GM19463 (cell line): ENCODE measurements around the gene CCNQ.

Experiments used
- ATAC-seq: cut with Tn5 transposase; IDR thresholded peaks from one replicate; pipeline ENCODE4 v1.9.1; 2021; ENCODE audit warnings: mild to moderate bottlenecking, moderate library complexity; ENCODE audit not compliant: unreplicated experiment

CCNQ gene

GRCh38 chrX:153578200-153578835 is 20.6 kb downstream of the CCNQ start:
- no peak for ATAC-seq

- ATAC-seq: no peak
These were observed 22.0 kb downstream of the CCNQ start for GRCh38 chrX:153576961-153577360.

- ATAC-seq: no peak
These were observed 22.6 kb downstream of the CCNQ start for GRCh38 chrX:153576239-153576870.

GRCh38 chrX:153573984-153574383 is 25.0 kb downstream of the CCNQ start:
- ATAC-seq: peak; percentile 56

- no peak for ATAC-seq
These were observed 26.3 kb downstream of the CCNQ start for GRCh38 chrX:153572601-153573000.

- no peak for ATAC-seq
These were observed 27.4 kb downstream of the CCNQ start for GRCh38 chrX:153571534-153571908.

GRCh38 chrX:153569475-153569874 is 29.5 kb downstream of the CCNQ start:
- no peak for ATAC-seq

GRCh38 chrX:153568451-153569011 is 30.4 kb downstream of the CCNQ start:
- ATAC-seq: no peak

- ATAC-seq: no peak
These were observed 32.9 kb downstream of the CCNQ start for GRCh38 chrX:153565996-153566580.

GRCh38 chrX:153564047-153564606 is 34.8 kb downstream of the CCNQ start:
- ATAC-seq: no peak

GRCh38 chrX:153562546-153562945 is 36.4 kb downstream of the CCNQ start:
- ATAC-seq: no peak

GRCh38 chrX:153561337-153561736 is 37.6 kb downstream of the CCNQ start:
- no peak for ATAC-seq

- no peak for ATAC-seq
These were observed 38.5 kb downstream of the CCNQ start for GRCh38 chrX:153560466-153560865.

- no peak for ATAC-seq
These were observed 38.9 kb downstream of the CCNQ start for GRCh38 chrX:153560000-153560399.

GRCh38 chrX:153557618-153558355 is 41.2 kb downstream of the CCNQ start:
- ATAC-seq: no peak

- no peak for ATAC-seq
These were observed 42.2 kb downstream of the CCNQ start for GRCh38 chrX:153556767-153557166.

GRCh38 chrX:153554519-153555167 is 44.3 kb downstream of the CCNQ start:
- ATAC-seq: peak; percentile 48

GRCh38 chrX:153551135-153551534 is 47.8 kb downstream of the CCNQ start:
- ATAC-seq: no peak

GRCh38 chrX:153549807-153550206 is 49.1 kb downstream of the CCNQ start:
- no peak for ATAC-seq

- ATAC-seq: no peak
These were observed 49.7 kb downstream of the CCNQ start for GRCh38 chrX:153549231-153549630.

GRCh38 chrX:153547195-153547594 is 51.7 kb downstream of the CCNQ start:
- ATAC-seq: no peak
